Measurements from ENCODE around the gene DCAF7. TPM values are rescaled to one million over a fixed set of nuclear protein-coding genes. Genes with fewer than 3 reads are reported as not detected.

The DCAF7 gene
- total and polyA plus RNA-seq, 7 donors = 10.6 to 30.2 (median 25.1) TPM

GRCh38 chr17:63505341-63505740 is 44.9 kb upstream of the DCAF7 start:
- TF ChIP-seq CTCF (IDR thresholded peaks at IDR 0.05) = no peak
- WGBS, 3 donors = 83 to 87% (median 84%) methylated on average over 9 of the region's 9 CpGs
- intact Hi-C loops (cut with DNase I) = no loop called here
- Histone ChIP-seq H3K27me3 (ENCODE audit: insufficient read depth in 3 of 3, low read length in 2 of 3) (peaks cover 0 to 27% (median 9%) of the 10 kb centered on the region in 3 donors), H3K27ac (no peak overlapping the region), H3K4me1 (no peaks in the 10 kb centered on the region), H3K4me3 (no peak overlapping the region), H3K36me3 (ENCODE audit: insufficient read depth in 1 of 2, low read depth in 1 of 2) (no peaks in the 10 kb centered on the region), H3K9me3 (no peaks in the 10 kb centered on the region)
- DNase-seq (no peak), ATAC-seq (no peak)

- Histone ChIP-seq H3K36me3 (ENCODE audit: insufficient read depth in 1 of 2, low read depth in 1 of 2) (no peaks in the 10 kb centered on the region), H3K4me1 (no peaks in the 10 kb centered on the region), H3K27me3 (ENCODE audit: insufficient read depth in 3 of 3, low read length in 2 of 3) (peaks cover 0 to 27% (median 9%) of the 10 kb centered on the region in 3 donors), H3K4me3 (no peak overlapping the region), H3K27ac (no peak overlapping the region), H3K9me3 (no peaks in the 10 kb centered on the region)
- ATAC-seq (no peak), DNase-seq (no peak)
- TF ChIP-seq CTCF (IDR thresholded peaks at IDR 0.05) = no peak
- WGBS, 3 donors = 87 to 94% (median 92%) methylated on average over 3 of the region's 3 CpGs
- intact Hi-C loops (cut with DNase I) = no loop called here
These were observed 43.6 kb upstream of the DCAF7 start for GRCh38 chr17:63506627-63507026.

GRCh38 chr17:63511331-63511730 is 38.9 kb upstream of the DCAF7 start:
- no peak for DNase-seq
- Histone ChIP-seq H3K27me3 (ENCODE audit: insufficient read depth in 3 of 3, low read length in 2 of 3) (peaks cover 0 to 13% (median 5%) of the 10 kb centered on the region in 3 donors), H3K4me3 (no peak overlapping the region), H3K9me3 (no peaks in the 10 kb centered on the region), H3K36me3 (ENCODE audit: insufficient read depth in 1 of 2, low read depth in 1 of 2) (no peaks in the 10 kb centered on the region), H3K4me1 (no peaks in the 10 kb centered on the region), H3K27ac (no peak overlapping the region)
- intact Hi-C loops (cut with DNase I) = no loop called here
- no peak for ATAC-seq
- TF ChIP-seq CTCF (IDR thresholded peaks at IDR 0.05) = no peak
- 85 to 88% (median 86%) methylated on average over 8 of the region's 8 CpGs for WGBS, 3 donors

- no peak for TF ChIP-seq CTCF (IDR thresholded peaks at IDR 0.05)
These were observed 37.9 kb upstream of the DCAF7 start for GRCh38 chr17:63512388-63512787.

More at GRCh38 chr17:63512388-63512787, 37.9 kb upstream of the DCAF7 start:
- DNase-seq (no peak), ATAC-seq (no peak)
- 83 to 84% (median 84%) methylated on average over 3 of the region's 3 CpGs for WGBS, 3 donors
- Histone ChIP-seq H3K9me3 (no peaks in the 10 kb centered on the region), H3K36me3 (ENCODE audit: insufficient read depth in 1 of 2, low read depth in 1 of 2) (no peaks in the 10 kb centered on the region), H3K27ac (no peak overlapping the region), H3K27me3 (ENCODE audit: insufficient read depth in 3 of 3, low read length in 2 of 3) (peaks cover 0 to 5% (median under 1%) of the 10 kb centered on the region in 3 donors), H3K4me1 (no peaks in the 10 kb centered on the region), H3K4me3 (no peak overlapping the region)
- intact Hi-C loops (cut with DNase I) = no loop called here
